GM12891 (cell line): ENCODE data around the gene CELSR1.
A peak's percentile ranks its signal among the peaks of the same experiment; 100 is the strongest.

ENCODE experiments used
- DNase-seq: peaks from one replicate; pipeline ENCODE4 v3.0.0; 2011; ENCODE audit warnings: low spot score; ENCODE audit not compliant: insufficient read length
- FAIRE-seq: peaks from 2 replicates; lab custom pipeline; 2011; peaks lifted over from hg19 to GRCh38; lab: Jason Lieb, UNC
- PAX5 ChIP-seq: IDR thresholded peaks from 2 replicates; pipeline ENCODE4 v1.6.1; 2011; ENCODE audit warnings: low read length, moderate library complexity, mild to moderate bottlenecking; ENCODE audit not compliant: insufficient read depth, severe bottlenecking
- POLR2A ChIP-seq: IDR thresholded peaks from 2 replicates; pipeline ENCODE4 v1.6.1; 2011; ENCODE audit warnings: low read depth, low read length, control low read depth
- POLR2AphosphoS5 ChIP-seq: IDR thresholded peaks from 2 replicates; pipeline ENCODE4 v1.6.1; 2011; ENCODE audit warnings: low read depth, low read length, control low read depth
- POU2F2 ChIP-seq: IDR thresholded peaks from 2 replicates; pipeline ENCODE4 v1.6.1; 2011; ENCODE audit warnings: low read depth, mild to moderate bottlenecking, control low read depth, low read length, moderate library complexity
- SPI1 ChIP-seq: IDR thresholded peaks from 2 replicates; pipeline ENCODE4 v1.6.1; 2011; ENCODE audit warnings: low read depth, low read length, control low read depth
- TAF1 ChIP-seq: IDR thresholded peaks from 2 replicates; pipeline ENCODE4 v1.6.1; 2011; ENCODE audit warnings: low read depth, low read length, control low read depth

CELSR1 gene

GRCh38 chr22:46416520-46416871 is 120.9 kb downstream of the CELSR1 start:
- FAIRE-seq (no peak), DNase-seq (no peak)
- no peak for TF ChIP-seq POLR2AphosphoS5
- no peak for TF ChIP-seq TAF1
- no peak for TF ChIP-seq PAX5
- TF ChIP-seq SPI1 = no peak
- no peak for TF ChIP-seq POLR2A
- no peak for TF ChIP-seq POU2F2

- TF ChIP-seq POLR2AphosphoS5 (no peak), TAF1 (no peak), POLR2A (no peak), SPI1 (no peak), POU2F2 (no peak), PAX5 (no peak)
- no peak for FAIRE-seq
- DNase-seq = no peak
Observed at GRCh38 chr22:46415776-46416519, 121.5 kb downstream of the CELSR1 start.

GRCh38 chr22:46414704-46415103 is 122.7 kb downstream of the CELSR1 start:
- FAIRE-seq = no peak
- DNase-seq = no peak

GRCh38 chr22:46413725-46414379 is 123.6 kb downstream of the CELSR1 start:
- DNase-seq = no peak
- no peak for TF ChIP-seq TAF1
- TF ChIP-seq POU2F2 = no peak
- TF ChIP-seq POLR2AphosphoS5 = no peak
- TF ChIP-seq PAX5 = no peak
- TF ChIP-seq POLR2A = no peak
- no peak for TF ChIP-seq SPI1
- no peak for FAIRE-seq

More at GRCh38 chr22:46414704-46415103, 122.7 kb downstream of the CELSR1 start:
- TF ChIP-seq TAF1 = no peak
- TF ChIP-seq PAX5 = no peak
- TF ChIP-seq POLR2A = no peak
- TF ChIP-seq SPI1 = peak; percentile 73
- no peak for TF ChIP-seq POU2F2
- no peak for TF ChIP-seq POLR2AphosphoS5

GRCh38 chr22:46411347-46411746 is 126.1 kb downstream of the CELSR1 start:
- TF ChIP-seq PAX5 = no peak
- no peak for TF ChIP-seq POU2F2
- no peak for TF ChIP-seq POLR2A
- TF ChIP-seq POLR2AphosphoS5 = no peak
- no peak for TF ChIP-seq TAF1
- TF ChIP-seq SPI1 = no peak
- no peak for FAIRE-seq
- DNase-seq = no peak

- TF ChIP-seq TAF1 (no peak), POLR2AphosphoS5 (no peak), POU2F2 (no peak), POLR2A (no peak), PAX5 (no peak)
- no peak for FAIRE-seq
- no peak for DNase-seq
Observed at GRCh38 chr22:46410291-46410808, 127.1 kb downstream of the CELSR1 start.

- FAIRE-seq (no peak), DNase-seq (no peak)
- TF ChIP-seq POU2F2 (no peak), POLR2AphosphoS5 (no peak), POLR2A (no peak), TAF1 (no peak), PAX5 (no peak), SPI1 (no peak)
Observed at GRCh38 chr22:46409631-46410210, 127.7 kb downstream of the CELSR1 start.

- DNase-seq (no peak), FAIRE-seq (no peak)
- TF ChIP-seq PAX5 (no peak), POU2F2 (no peak), POLR2A (no peak), SPI1 (no peak), TAF1 (no peak), POLR2AphosphoS5 (no peak)
Observed at GRCh38 chr22:46408568-46409506, 128.6 kb downstream of the CELSR1 start.
